ENCODE measurements around the gene TCF4.

DNA sequence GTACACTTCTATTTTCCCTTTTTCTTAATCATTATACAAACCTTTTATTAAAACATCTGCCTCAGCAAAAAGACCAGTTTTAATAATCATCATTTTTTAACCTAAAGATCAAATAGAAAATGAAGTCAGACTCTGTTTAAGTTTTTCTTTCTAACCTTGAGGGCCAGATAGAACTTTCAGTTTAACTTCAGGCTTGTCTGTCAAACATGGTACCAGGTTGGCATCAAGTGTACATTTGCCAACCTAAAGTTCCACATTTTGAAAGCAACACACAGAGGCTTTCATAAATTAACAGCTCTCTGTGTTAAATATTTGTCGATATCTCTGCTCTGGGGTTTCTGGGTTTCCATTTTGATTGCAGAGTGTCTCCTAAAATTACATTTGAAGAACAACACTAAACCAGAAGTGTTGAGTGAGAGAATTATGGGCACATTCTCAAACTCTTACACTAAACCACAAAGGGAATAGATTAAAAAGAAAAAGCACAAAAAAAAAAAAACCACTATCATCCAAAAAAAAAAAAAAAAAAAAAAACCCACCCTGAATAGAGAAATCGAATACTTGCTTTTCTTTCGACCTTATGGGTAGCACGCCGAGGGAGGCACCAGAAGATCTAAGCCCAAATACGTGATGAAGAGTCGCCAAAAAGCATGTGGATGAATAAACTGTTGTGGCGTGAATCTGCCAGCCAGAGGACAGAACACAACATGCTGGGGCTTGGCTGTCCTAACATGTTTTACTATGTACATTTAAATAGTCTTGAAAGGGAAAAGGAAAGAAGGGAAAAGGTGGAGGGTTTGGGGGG lies 166.2 kb downstream of the TCF4 start:
- no peak for TF ChIP-seq POLR2A (IDR thresholded peaks at IDR 0.05)
- TF ChIP-seq, protein P1, sequence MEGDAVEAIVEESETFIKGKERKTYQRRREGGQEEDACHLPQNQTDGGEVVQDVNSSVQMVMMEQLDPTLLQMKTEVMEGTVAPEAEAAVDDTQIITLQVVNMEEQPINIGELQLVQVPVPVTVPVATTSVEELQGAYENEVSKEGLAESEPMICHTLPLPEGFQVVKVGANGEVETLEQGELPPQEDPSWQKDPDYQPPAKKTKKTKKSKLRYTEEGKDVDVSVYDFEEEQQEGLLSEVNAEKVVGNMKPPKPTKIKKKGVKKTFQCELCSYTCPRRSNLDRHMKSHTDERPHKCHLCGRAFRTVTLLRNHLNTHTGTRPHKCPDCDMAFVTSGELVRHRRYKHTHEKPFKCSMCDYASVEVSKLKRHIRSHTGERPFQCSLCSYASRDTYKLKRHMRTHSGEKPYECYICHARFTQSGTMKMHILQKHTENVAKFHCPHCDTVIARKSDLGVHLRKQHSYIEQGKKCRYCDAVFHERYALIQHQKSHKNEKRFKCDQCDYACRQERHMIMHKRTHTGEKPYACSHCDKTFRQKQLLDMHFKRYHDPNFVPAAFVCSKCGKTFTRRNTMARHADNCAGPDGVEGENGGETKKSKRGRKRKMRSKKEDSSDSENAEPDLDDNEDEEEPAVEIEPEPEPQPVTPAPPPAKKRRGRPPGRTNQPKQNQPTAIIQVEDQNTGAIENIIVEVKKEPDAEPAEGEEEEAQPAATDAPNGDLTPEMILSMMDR (IDR thresholded peaks at IDR 0.05), result no peak
- no peak for TF ChIP-seq POLR2AphosphoS5 (IDR thresholded peaks at IDR 0.05)
- TF ChIP-seq EP300 (IDR thresholded peaks at IDR 0.05; ENCODE audit: low read depth), result no peak
